NB4 (cell line): ENCODE data around the gene MCF2L.

Source experiments
- DNase-seq: peaks from one replicate; pipeline ENCODE4 v3.0.0; 2010; ENCODE audit warnings: low read depth
- H3K4me3 ChIP-seq: one replicate; pipeline ENCODE4 v1.5.1; 2011; ENCODE audit warnings: mild to moderate bottlenecking, low read depth, low read length, moderate library complexity
- CTCF ChIP-seq: IDR thresholded peaks from one replicate; pipeline ENCODE4 v1.5.1; 2012; ENCODE audit warnings: low read depth, low read length
- MAX ChIP-seq: IDR thresholded peaks from 2 replicates; pipeline ENCODE4 v1.6.1; 2011; ENCODE audit warnings: low read depth, low read length
- MYC ChIP-seq: IDR thresholded peaks from 2 replicates; pipeline ENCODE4 v1.6.1; 2011; ENCODE audit warnings: low read depth, low read length
- POLR2A ChIP-seq: IDR thresholded peaks from 2 replicates; pipeline ENCODE4 v1.6.1; 2011; ENCODE audit warnings: mild to moderate bottlenecking; ENCODE audit not compliant: insufficient read length; ENCODE audit errors: extremely low read depth

Gene MCF2L

GRCh38 chr13:112961457-112962369 lies 7.3 kb upstream of the MCF2L start:
- TF ChIP-seq POLR2A: no peak
- TF ChIP-seq CTCF: no peak
- TF ChIP-seq MAX: no peak
- TF ChIP-seq MYC: no peak
- no peak for DNase-seq
- no peak overlapping the region for H3K4me3 ChIP-seq

GRCh38 chr13:112962396-112962795 lies 6.6 kb upstream of the MCF2L start:
- no peak for TF ChIP-seq POLR2A
- TF ChIP-seq MAX: no peak
- no peak for TF ChIP-seq MYC
- no peak for TF ChIP-seq CTCF
- DNase-seq: no peak
- H3K4me3 ChIP-seq: no peak overlapping the region

GRCh38 chr13:112962911-112963625 lies 5.9 kb upstream of the MCF2L start:
- no peak overlapping the region for H3K4me3 ChIP-seq
- TF ChIP-seq MYC: no peak
- no peak for TF ChIP-seq MAX
- no peak for TF ChIP-seq POLR2A
- no peak for TF ChIP-seq CTCF
- DNase-seq: no peak

- no peak overlapping the region for H3K4me3 ChIP-seq
- TF ChIP-seq MAX (no peak), MYC (no peak)
- no peak for DNase-seq
Measured at GRCh38 chr13:112963641-112964040, 5.4 kb upstream of the MCF2L start.

GRCh38 chr13:112964971-112965492 lies 4.0 kb upstream of the MCF2L start:
- no peak for DNase-seq
- no peak for TF ChIP-seq CTCF
- TF ChIP-seq POLR2A: no peak
- TF ChIP-seq MAX: no peak
- no peak for TF ChIP-seq MYC

GRCh38 chr13:112965573-112966115 lies 3.4 kb upstream of the MCF2L start:
- no peak for TF ChIP-seq POLR2A
- no peak for TF ChIP-seq MYC
- no peak for TF ChIP-seq CTCF
- no peak for TF ChIP-seq MAX
- H3K4me3 ChIP-seq: no peak overlapping the region
- no peak for DNase-seq

More at GRCh38 chr13:112964971-112965492, 4.0 kb upstream of the MCF2L start:
- H3K4me3 ChIP-seq: no peak overlapping the region
